PC-3 (cell line): ENCODE data around the gene REPS2. TPM values are rescaled to one million over a fixed set of nuclear protein-coding genes. Genes with fewer than 3 reads are reported as not detected.

Source experiments
- ATAC-seq: fragments of 200-7000 bp; cut with Tn5 transposase; 2 replicates; pipeline ENCODE4 v1.9.1; 2020; ENCODE audit warnings: mild to moderate bottlenecking, moderate library complexity
- BruUV-seq: library from RNA; stranded (reverse); fragments of 400-500 nt; replicated peaks from 2 replicates; lab custom pipeline; 2021; lab: Mats Ljungman, UMichigan
- CTCF ChIA-PET: fragments of 300-600 bp; sonication (Branson Sonifier 250); formaldehyde crosslinking; loops from one replicate; lab custom pipeline; 2022; ENCODE audit warnings: antibody characterized with exemption; lab: Charles Lee
- POLR2A ChIA-PET: fragments of 300-600 bp; sonication (Branson Sonifier 250); formaldehyde crosslinking; loops from one replicate; lab custom pipeline; 2022; ENCODE audit warnings: antibody characterized with exemption; ENCODE audit not compliant: unreplicated experiment; lab: Charles Lee
- DNase-seq: peaks from one replicate; pipeline ENCODE4 v3.0.0-alpha.2; 2015
- H2AFZ ChIP-seq: fragments of 300-600 bp; sonication (generic); 2 replicates; pipeline ENCODE4 v1.6.0; 2016; ENCODE audit warnings: antibody characterized with exemption, low read length
- H3F3A ChIP-seq: fragments of 300-600 bp; sonication (generic); one replicate; pipeline ENCODE4 v1.6.0; 2017; ENCODE audit warnings: antibody characterized with exemption, low read length, control low read depth, mild to moderate bottlenecking; ENCODE audit not compliant: unreplicated experiment
- H3K27ac ChIP-seq: fragments of 300-600 bp; sonication (generic); 2 replicates; pipeline ENCODE4 v1.5.1; 2016; ENCODE audit warnings: mild to moderate bottlenecking, low read length
- H3K27me3 ChIP-seq: fragments of 300-600 bp; sonication (generic); 2 replicates; pipeline ENCODE4 v1.6.1; 2016; ENCODE audit warnings: low read length, mixed read lengths
- H3K36me3 ChIP-seq: fragments of 300-600 bp; sonication (generic); 2 replicates; pipeline ENCODE4 v1.6.1; 2016; ENCODE audit warnings: low read depth, mixed run types, low read length, mixed read lengths
- H3K4me1 ChIP-seq: fragments of 300-600 bp; sonication (generic); 2 replicates; pipeline ENCODE4 v1.5.1; 2016; ENCODE audit warnings: low read length; ENCODE audit not compliant: insufficient read depth
- H3K4me2 ChIP-seq: fragments of 300-600 bp; sonication (generic); 2 replicates; pipeline ENCODE4 v1.6.0; 2016; ENCODE audit warnings: low read length
- H3K4me3 ChIP-seq: fragments of 300-600 bp; sonication (generic); 2 replicates; pipeline ENCODE4 v1.5.1; 2016; ENCODE audit warnings: mild to moderate bottlenecking, low read length, mixed read lengths
- H3K79me2 ChIP-seq: fragments of 300-600 bp; sonication (generic); 2 replicates; pipeline ENCODE4 v1.6.1; 2017; ENCODE audit warnings: low read length, mixed read lengths
- H3K9ac ChIP-seq: fragments of 300-600 bp; sonication (generic); 2 replicates; pipeline ENCODE4 v1.6.0; 2016; ENCODE audit warnings: mild to moderate bottlenecking, low read length
- H3K9me2 ChIP-seq: fragments of 300-600 bp; sonication (generic); replicated peaks from 2 replicates; pipeline ENCODE4 v1.6.1; 2016; ENCODE audit warnings: mixed run types, low read length, mixed read lengths
- H3K9me3 ChIP-seq: fragments of 300-600 bp; sonication (generic); 2 replicates; pipeline ENCODE4 v1.6.1; 2016; ENCODE audit warnings: low read length, mixed read lengths
- H4K20me1 ChIP-seq: fragments of 300-600 bp; sonication (generic); 2 replicates; pipeline ENCODE4 v1.6.1; 2016; ENCODE audit warnings: low read length, mixed read lengths
- EZH2 ChIP-seq: fragments of 300-600 bp; sonication (generic); IDR thresholded peaks from one replicate; pipeline ENCODE4 v1.6.1; 2017; ENCODE audit warnings: antibody characterized with exemption, mild to moderate bottlenecking, low read length; ENCODE audit not compliant: unreplicated experiment
- EZH2phosphoT487 ChIP-seq: fragments of 300-600 bp; sonication (generic); IDR thresholded peaks from 2 replicates; pipeline ENCODE4 v1.6.1; 2018; ENCODE audit warnings: mild to moderate bottlenecking, antibody characterized with exemption, low read length, borderline replicate concordance
- intact Hi-C: fragments of 100-400 bp; cut with micrococcal nuclease; formaldehyde crosslinking; loops from 2 replicates; pipeline ENCODE4 v1.9.0; 2023
- total RNA-seq: library from RNA; depleted of rRNA; stranded (reverse); fragments of >200 nt; gene quantifications from 2 replicates; pipeline ENCODE4 v1.2.3, GENCODE V29; 2014
- TF ChIP-seq, protein P1 (sequence below): fragments of 300-600 bp; sonication (generic); conservative IDR thresholded peaks from 2 replicates; pipeline ENCODE4 v1.5.1; 2017; ENCODE audit warnings: antibody characterized with exemption, low read depth, mild to moderate bottlenecking, low read length

The REPS2 gene
- total RNA-seq, 1 experiment from 2014 or later, result 6.3 TPM

DNA sequence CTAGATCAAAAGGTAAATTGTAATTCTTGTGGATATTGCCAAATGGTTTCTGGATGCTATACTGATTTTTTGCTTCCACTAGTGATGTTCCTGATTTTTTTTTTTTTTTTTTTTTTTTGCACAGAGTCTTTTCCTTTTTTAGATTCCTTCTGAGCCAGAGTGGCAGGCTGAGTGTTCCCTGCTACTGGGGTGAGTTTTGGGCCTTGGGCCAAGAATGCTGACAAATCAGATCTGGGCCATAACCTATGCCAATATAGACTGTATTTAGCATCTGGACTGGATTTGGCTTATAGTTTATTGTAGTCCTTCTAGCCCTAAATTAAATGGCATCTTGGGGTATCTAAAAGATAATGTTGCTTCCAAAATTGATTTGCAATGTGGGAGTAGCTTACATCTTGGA lies 52.8 kb downstream of the REPS2 start:
- H3K27ac ChIP-seq, result no peak overlapping the region
- no peaks in the 10 kb centered on the region for H3K36me3 ChIP-seq
- no peaks in the 10 kb centered on the region for H3F3A ChIP-seq
- H3K4me1 ChIP-seq, result no peaks in the 10 kb centered on the region
- TF ChIP-seq, protein P1, sequence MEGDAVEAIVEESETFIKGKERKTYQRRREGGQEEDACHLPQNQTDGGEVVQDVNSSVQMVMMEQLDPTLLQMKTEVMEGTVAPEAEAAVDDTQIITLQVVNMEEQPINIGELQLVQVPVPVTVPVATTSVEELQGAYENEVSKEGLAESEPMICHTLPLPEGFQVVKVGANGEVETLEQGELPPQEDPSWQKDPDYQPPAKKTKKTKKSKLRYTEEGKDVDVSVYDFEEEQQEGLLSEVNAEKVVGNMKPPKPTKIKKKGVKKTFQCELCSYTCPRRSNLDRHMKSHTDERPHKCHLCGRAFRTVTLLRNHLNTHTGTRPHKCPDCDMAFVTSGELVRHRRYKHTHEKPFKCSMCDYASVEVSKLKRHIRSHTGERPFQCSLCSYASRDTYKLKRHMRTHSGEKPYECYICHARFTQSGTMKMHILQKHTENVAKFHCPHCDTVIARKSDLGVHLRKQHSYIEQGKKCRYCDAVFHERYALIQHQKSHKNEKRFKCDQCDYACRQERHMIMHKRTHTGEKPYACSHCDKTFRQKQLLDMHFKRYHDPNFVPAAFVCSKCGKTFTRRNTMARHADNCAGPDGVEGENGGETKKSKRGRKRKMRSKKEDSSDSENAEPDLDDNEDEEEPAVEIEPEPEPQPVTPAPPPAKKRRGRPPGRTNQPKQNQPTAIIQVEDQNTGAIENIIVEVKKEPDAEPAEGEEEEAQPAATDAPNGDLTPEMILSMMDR, result no peak
- no peak for TF ChIP-seq EZH2phosphoT487
- TF ChIP-seq EZH2, result no peak
- CTCF ChIA-PET, result no interaction called here
- H3K9me3 ChIP-seq, result no peaks in the 10 kb centered on the region
- H3K9me2 ChIP-seq, result no peaks in the 10 kb centered on the region
- DNase-seq (no peak), ATAC-seq (no peak)
- H2AFZ ChIP-seq, result no peak overlapping the region
- intact Hi-C loops, result no loop called here
- H3K27me3 ChIP-seq, result no peaks in the 10 kb centered on the region
- no peak overlapping the region for H3K9ac ChIP-seq
- H3K4me2 ChIP-seq, result no peak overlapping the region
- no peaks in the 10 kb centered on the region for H4K20me1 ChIP-seq
- BruUV-seq, result no TSS peak
- no peaks in the 10 kb centered on the region for H3K79me2 ChIP-seq
- H3K4me3 ChIP-seq, result no peak overlapping the region
- POLR2A ChIA-PET, result no interaction called here

DNA sequence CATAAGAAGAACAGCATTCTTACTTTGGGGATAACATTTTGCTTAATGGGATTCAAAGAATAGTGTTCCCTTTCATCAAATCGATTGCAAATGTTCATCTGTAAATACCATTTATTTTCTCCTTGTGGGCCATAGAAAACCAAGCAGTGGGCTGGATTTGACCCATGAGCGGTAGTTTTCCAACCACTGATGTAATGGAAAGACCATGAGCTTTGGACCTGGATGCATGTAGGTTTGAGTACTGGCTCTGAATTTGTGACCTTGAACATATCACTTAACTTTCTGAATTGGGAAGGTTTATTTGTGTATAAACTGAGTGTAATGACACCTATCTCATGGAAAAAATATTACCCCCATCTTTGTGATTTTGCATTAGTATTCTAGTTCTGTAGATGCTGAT lies 54.3 kb downstream of the REPS2 start:
- CTCF ChIA-PET, result no interaction called here

DNA sequence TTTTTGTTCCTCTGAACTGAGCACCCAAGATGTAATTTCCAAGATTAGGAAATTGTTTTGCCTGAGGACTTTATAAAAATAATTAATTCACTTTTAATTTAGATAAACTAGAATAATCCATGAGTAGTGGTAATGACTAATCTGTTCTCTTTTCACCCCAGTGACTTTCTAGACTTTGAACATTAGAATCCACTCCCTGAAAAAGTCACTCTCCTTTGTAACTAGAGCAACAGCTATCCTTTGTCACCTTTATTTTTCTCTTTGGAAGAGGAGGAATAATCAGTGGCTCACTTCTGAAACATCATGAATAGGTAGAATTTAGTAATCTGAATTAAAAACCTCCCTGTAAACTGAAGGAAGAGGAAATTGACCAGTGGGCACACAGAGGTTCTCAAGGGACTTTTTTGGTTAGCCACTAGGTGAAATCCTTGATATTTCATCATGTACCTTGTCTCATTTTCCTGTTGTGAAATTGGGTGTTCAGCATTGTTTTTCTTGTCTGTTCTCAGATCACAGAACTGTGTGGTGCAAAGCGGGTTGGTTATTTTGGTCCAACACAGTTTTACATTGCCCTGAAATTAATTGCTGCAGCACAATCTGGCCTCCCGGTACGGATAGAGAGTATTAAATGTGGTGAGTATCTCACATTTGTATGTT lies 59.4 kb downstream of the REPS2 start:
- H3K4me2 ChIP-seq, result no peak overlapping the region
- no TSS peak for BruUV-seq
- intact Hi-C loops, result no loop called here
- no peaks in the 10 kb centered on the region for H3K27me3 ChIP-seq
- no peak overlapping the region for H3K9ac ChIP-seq
- no peaks in the 10 kb centered on the region for H3K4me1 ChIP-seq
- no peak overlapping the region for H3K4me3 ChIP-seq
- no peak overlapping the region for H3K27ac ChIP-seq
- DNase-seq (no peak), ATAC-seq (no peak)
- no peaks in the 10 kb centered on the region for H3K79me2 ChIP-seq
- no peaks in the 10 kb centered on the region for H4K20me1 ChIP-seq
- H3F3A ChIP-seq, result no peaks in the 10 kb centered on the region
- H3K9me2 ChIP-seq, result no peaks in the 10 kb centered on the region
- ChIA-PET CTCF (no interaction called here), POLR2A (no interaction called here)
- H2AFZ ChIP-seq, result no peak overlapping the region
- no peaks in the 10 kb centered on the region for H3K9me3 ChIP-seq
- TF ChIP-seq, protein P1, result no peak
- TF ChIP-seq EZH2phosphoT487 (no peak), EZH2 (no peak)
- no peaks in the 10 kb centered on the region for H3K36me3 ChIP-seq

More for the DNA sequence above, 54.3 kb downstream of the REPS2 start:
- Histone ChIP-seq H3K9ac (no peak overlapping the region), H3K27ac (no peak overlapping the region), H3K4me2 (no peak overlapping the region), H2AFZ (no peak overlapping the region), H3K9me3 (no peaks in the 10 kb centered on the region), H3K4me3 (no peak overlapping the region), H4K20me1 (no peaks in the 10 kb centered on the region), H3K79me2 (no peaks in the 10 kb centered on the region), H3F3A (no peaks in the 10 kb centered on the region), H3K9me2 (no peaks in the 10 kb centered on the region), H3K4me1 (no peaks in the 10 kb centered on the region), H3K36me3 (no peaks in the 10 kb centered on the region), H3K27me3 (no peaks in the 10 kb centered on the region)
- no peak for TF ChIP-seq EZH2phosphoT487
- DNase-seq, result no peak
- no TSS peak for BruUV-seq
- POLR2A ChIA-PET, result no interaction called here
- ATAC-seq, result no peak
- intact Hi-C loops, result no loop called here
